Measurements from ENCODE around the gene CFAP46. TPM values are rescaled to one million over a fixed set of nuclear protein-coding genes. Genes with fewer than 3 reads are reported as not detected.

The CFAP46 gene
- total and polyA plus RNA-seq, 2 donors (not counting 1 experiment from before 2014, with no cell fraction given), result 0.07 TPM; not detected in 1

DNA sequence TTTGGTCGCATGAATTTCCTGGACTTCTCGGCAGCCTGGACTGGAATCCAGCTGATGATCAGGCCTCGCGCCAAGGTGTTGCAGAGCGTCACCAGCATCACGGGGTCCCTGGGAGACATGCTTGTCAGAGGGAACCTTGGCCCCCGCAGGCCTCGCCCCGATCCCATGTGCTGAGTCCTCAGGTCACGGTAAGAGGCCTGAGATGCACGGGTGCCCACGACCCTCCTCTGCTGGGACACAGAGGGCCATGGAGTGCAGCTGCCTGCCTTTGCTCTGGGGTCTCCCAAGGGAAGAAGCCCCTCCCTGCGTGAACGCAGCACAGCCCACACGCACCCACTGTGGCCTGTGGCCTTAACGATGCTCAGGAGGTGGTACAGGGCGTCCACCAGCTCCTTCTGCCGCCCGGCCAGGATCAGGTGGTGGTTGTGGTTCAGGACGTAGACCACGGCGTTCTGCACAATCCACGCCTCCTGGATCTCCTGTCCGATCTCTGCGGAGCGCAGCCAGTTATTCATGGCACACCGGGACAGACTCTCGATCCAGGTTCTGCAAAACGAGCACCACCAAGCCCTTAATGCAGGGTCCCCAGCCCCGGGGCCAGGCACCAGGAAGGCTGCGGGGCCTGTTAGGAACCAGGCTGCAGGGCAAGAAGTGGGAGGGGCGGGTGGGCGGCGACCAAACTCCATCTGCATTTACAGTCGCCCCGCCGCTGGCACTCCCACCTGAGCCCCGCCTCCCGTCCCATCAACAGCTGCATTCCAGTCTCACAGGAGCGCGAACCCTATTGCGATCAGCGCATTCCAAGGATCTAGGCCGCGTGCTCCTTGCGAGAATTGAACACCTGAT lies 29.4 kb downstream of the CFAP46 start:
- H3K9me3 ChIP-seq (ENCODE audit: control extremely low read depth in 1 of 3, control insufficient read depth in 2 of 3, insufficient read depth in 1 of 3, low read length in 2 of 3), result peaks cover 0 to 43% (median 0%) of the 10 kb centered on the region in 3 donors
- H3K4me3 ChIP-seq (ENCODE audit: control extremely low read depth in 1 of 5, extremely low read depth in 1 of 5, insufficient read depth in 1 of 5, low read depth in 2 of 5, low read length in 4 of 5), result no peak overlapping the region
- WGBS (ENCODE audit: insufficient coverage), result 94% methylated on average over 45 of the region's 46 CpGs
- H3K9ac ChIP-seq (ENCODE audit: low read length), result no peak overlapping the region
- no peak overlapping the region for H3K4me2 ChIP-seq (replicated peaks; ENCODE audit: low read depth, low read length, poor library complexity, severe bottlenecking)
- no peaks in the 10 kb centered on the region for H3K36me3 ChIP-seq (replicated peaks in 1 of 2; ENCODE audit: control extremely low read depth in 1 of 2, control insufficient read depth in 1 of 2, extremely low read depth in 1 of 2, insufficient read depth in 2 of 2, low read length in 1 of 2)
- no peak for DNase-seq
- ChIA-PET CTCF (no interaction called here), POLR2A (no interaction called here)
- no peaks in the 10 kb centered on the region for H3K79me2 ChIP-seq (ENCODE audit: control insufficient read depth, insufficient read depth, low read length)
- peaks cover 26 to 27% of the 10 kb centered on the region in 2 donors for H3K4me1 ChIP-seq (ENCODE audit: control insufficient read depth in 2 of 2, insufficient read depth in 2 of 2, low read length in 2 of 2)
- Mint-ChIP-seq H3K27me3 (peaks cover 19% of the 10 kb centered on the region), H3K4me1 (peaks cover 19% of the 10 kb centered on the region), H3K27ac (no peak overlapping the region), H3K4me3 (no peak overlapping the region), H3K9me3 (ENCODE audit: insufficient read depth) (no peaks in the 10 kb centered on the region)
- TF ChIP-seq, protein P1, sequence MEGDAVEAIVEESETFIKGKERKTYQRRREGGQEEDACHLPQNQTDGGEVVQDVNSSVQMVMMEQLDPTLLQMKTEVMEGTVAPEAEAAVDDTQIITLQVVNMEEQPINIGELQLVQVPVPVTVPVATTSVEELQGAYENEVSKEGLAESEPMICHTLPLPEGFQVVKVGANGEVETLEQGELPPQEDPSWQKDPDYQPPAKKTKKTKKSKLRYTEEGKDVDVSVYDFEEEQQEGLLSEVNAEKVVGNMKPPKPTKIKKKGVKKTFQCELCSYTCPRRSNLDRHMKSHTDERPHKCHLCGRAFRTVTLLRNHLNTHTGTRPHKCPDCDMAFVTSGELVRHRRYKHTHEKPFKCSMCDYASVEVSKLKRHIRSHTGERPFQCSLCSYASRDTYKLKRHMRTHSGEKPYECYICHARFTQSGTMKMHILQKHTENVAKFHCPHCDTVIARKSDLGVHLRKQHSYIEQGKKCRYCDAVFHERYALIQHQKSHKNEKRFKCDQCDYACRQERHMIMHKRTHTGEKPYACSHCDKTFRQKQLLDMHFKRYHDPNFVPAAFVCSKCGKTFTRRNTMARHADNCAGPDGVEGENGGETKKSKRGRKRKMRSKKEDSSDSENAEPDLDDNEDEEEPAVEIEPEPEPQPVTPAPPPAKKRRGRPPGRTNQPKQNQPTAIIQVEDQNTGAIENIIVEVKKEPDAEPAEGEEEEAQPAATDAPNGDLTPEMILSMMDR (IDR thresholded peaks at IDR 0.05), result no peak
- TF ChIP-seq EZH2 (IDR thresholded peaks at IDR 0.05; ENCODE audit: borderline replicate concordance, insufficient read depth, low read depth, low read length, poor library complexity, severe bottlenecking), result no peak
- intact Hi-C loops (cut with micrococcal nuclease), result no loop called here
- H2AFZ ChIP-seq (ENCODE audit: insufficient read depth, low read depth, low read length, poor library complexity, severe bottlenecking), result no peak overlapping the region
- ATAC-seq (ENCODE audit: low read depth), result no peak
- H3K27me3 ChIP-seq (replicated peaks in 1 of 4; ENCODE audit: control extremely low read depth in 1 of 4, control insufficient read depth in 3 of 4, insufficient read depth in 4 of 4, low read length in 3 of 4), result peaks cover 0 to 27% (median 7%) of the 10 kb centered on the region in 4 experiments
- no peaks in the 10 kb centered on the region for H4K20me1 ChIP-seq (ENCODE audit: control insufficient read depth, insufficient read depth, low read length, poor library complexity, severe bottlenecking)
- no peak overlapping the region for H3K27ac ChIP-seq (ENCODE audit: low read length in 2 of 2)

DNA sequence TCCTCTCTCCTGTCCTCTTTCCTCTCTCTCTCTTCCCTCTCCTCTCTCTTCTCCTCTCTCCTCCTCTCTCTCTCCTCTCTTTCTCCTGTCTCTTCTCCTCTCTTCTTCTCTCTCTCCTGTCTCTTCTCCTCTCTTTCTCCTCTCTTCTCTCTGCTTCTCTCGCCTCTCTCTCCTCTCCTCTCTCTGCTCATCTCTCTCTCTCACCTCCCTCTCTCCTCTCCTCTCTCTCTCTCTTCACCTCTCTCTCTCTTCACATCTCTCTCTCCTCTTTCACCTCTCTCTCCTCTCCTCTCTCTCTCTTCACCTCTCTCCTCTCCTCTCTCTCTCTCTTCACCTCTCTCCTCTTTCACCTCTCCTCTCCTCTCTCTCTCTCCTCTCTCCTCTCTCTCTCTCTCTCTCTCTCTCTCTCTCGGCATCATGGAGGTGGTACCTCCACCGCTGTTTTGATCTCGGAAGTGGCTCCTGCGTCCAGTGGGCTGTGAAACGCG lies 30.1 kb downstream of the CFAP46 start:
- H3K4me1 Mint-ChIP-seq, result peaks cover 17% of the 10 kb centered on the region
- no peaks in the 10 kb centered on the region for H3K79me2 ChIP-seq (ENCODE audit: control insufficient read depth, insufficient read depth, low read length)
- no peaks in the 10 kb centered on the region for H4K20me1 ChIP-seq (ENCODE audit: control insufficient read depth, insufficient read depth, low read length, poor library complexity, severe bottlenecking)
- ATAC-seq (ENCODE audit: low read depth) (no peak), DNase-seq (no peak)
- peaks cover 0 to 46% (median 0%) of the 10 kb centered on the region in 3 donors for H3K9me3 ChIP-seq (ENCODE audit: control extremely low read depth in 1 of 3, control insufficient read depth in 2 of 3, insufficient read depth in 1 of 3, low read length in 2 of 3)
- H3K27me3 Mint-ChIP-seq, result peaks cover 15% of the 10 kb centered on the region
- WGBS (ENCODE audit: insufficient coverage), result 95% methylated on average over 7 of the region's 7 CpGs
- TF ChIP-seq, protein P1 (IDR thresholded peaks at IDR 0.05), result no peak
- TF ChIP-seq EZH2 (IDR thresholded peaks at IDR 0.05; ENCODE audit: borderline replicate concordance, insufficient read depth, low read depth, low read length, poor library complexity, severe bottlenecking), result no peak
- no peaks in the 10 kb centered on the region for H3K36me3 ChIP-seq (replicated peaks in 1 of 2; ENCODE audit: control extremely low read depth in 1 of 2, control insufficient read depth in 1 of 2, extremely low read depth in 1 of 2, insufficient read depth in 2 of 2, low read length in 1 of 2)
- POLR2A ChIA-PET, result no interaction called here
- no peak overlapping the region for H3K27ac ChIP-seq (ENCODE audit: low read length in 2 of 2)
- CTCF ChIA-PET, result no interaction called here
- intact Hi-C loops (cut with micrococcal nuclease), result no loop called here
- no peak overlapping the region for H3K4me3 Mint-ChIP-seq
- H3K27me3 ChIP-seq (replicated peaks in 1 of 4; ENCODE audit: control extremely low read depth in 1 of 4, control insufficient read depth in 3 of 4, insufficient read depth in 4 of 4, low read length in 3 of 4), result peaks cover 0 to 27% (median 7%) of the 10 kb centered on the region in 4 experiments
- H3K4me2 ChIP-seq (replicated peaks; ENCODE audit: low read depth, low read length, poor library complexity, severe bottlenecking), result no peak overlapping the region
- no peak overlapping the region for H2AFZ ChIP-seq (ENCODE audit: insufficient read depth, low read depth, low read length, poor library complexity, severe bottlenecking)
- H3K4me1 ChIP-seq (ENCODE audit: control insufficient read depth in 2 of 2, insufficient read depth in 2 of 2, low read length in 2 of 2), result peaks cover 26 to 27% of the 10 kb centered on the region in 2 donors
- no peak overlapping the region for H3K9ac ChIP-seq (ENCODE audit: low read length)
- no peaks in the 10 kb centered on the region for H3K9me3 Mint-ChIP-seq (ENCODE audit: insufficient read depth)
- H3K4me3 ChIP-seq (ENCODE audit: control extremely low read depth in 1 of 5, extremely low read depth in 1 of 5, insufficient read depth in 1 of 5, low read depth in 2 of 5, low read length in 4 of 5), result no peak overlapping the region
- no peak overlapping the region for H3K27ac Mint-ChIP-seq
